GM19239 (cell line): ENCODE results near the gene CUX1.

Source experiments
- DNase-seq: peaks from one replicate; pipeline ENCODE4 v3.0.0; 2011; ENCODE audit warnings: low spot score; ENCODE audit not compliant: insufficient read length
- FAIRE-seq: peaks from 2 replicates; lab custom pipeline; 2011; peaks lifted over from hg19 to GRCh38; lab: Jason Lieb, UNC

CUX1 gene

DNA sequence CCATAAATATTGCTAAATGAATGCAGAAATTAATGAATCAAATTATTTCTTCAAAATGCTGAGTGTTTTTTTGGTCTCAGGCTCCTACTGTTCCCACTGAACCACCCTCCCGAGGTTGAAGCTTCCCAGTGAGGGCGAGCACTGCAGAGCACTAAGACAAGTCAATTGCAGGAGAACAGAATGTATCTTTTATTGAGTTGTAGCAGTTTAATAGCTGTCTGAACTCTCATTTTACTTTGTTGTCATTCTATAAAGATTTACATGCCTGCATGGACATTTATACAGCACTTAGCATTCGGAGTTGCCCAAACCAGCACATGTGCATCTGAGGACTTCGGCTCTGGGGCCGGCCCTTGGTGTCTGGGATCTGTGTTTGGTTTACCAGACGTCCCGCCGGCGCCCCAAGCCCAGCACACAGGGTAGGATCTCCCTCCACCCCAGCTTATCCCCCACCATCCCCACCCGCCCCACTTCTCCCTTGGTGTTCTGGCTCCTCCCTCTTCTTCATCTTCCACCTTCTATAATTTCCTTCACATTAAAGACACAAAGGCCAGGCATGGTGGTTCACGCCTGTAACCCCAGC, 258.2 kb downstream of the CUX1 start:
- FAIRE-seq (no peak), DNase-seq (no peak)

DNA sequence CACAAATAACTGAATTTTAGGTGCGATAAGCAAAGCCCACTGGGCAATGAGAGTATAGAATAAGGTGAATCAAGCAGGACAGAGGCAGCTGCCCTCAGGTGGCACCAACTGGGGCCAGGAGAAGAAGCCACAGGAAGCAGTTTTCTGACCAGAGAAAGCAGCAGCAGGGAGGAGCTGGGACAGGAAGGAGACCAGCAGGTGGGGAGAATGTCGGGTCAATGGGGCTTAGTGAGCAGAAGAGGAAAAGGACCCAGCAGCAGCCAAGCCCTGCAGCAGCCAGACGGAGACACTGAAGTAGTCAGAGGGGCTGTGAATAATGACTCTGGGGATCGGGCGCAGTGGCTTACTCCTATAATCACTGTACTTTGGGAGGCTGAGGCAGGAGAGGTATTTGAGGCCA, 259.7 kb downstream of the CUX1 start:
- FAIRE-seq: no peak
- DNase-seq: no peak

DNA sequence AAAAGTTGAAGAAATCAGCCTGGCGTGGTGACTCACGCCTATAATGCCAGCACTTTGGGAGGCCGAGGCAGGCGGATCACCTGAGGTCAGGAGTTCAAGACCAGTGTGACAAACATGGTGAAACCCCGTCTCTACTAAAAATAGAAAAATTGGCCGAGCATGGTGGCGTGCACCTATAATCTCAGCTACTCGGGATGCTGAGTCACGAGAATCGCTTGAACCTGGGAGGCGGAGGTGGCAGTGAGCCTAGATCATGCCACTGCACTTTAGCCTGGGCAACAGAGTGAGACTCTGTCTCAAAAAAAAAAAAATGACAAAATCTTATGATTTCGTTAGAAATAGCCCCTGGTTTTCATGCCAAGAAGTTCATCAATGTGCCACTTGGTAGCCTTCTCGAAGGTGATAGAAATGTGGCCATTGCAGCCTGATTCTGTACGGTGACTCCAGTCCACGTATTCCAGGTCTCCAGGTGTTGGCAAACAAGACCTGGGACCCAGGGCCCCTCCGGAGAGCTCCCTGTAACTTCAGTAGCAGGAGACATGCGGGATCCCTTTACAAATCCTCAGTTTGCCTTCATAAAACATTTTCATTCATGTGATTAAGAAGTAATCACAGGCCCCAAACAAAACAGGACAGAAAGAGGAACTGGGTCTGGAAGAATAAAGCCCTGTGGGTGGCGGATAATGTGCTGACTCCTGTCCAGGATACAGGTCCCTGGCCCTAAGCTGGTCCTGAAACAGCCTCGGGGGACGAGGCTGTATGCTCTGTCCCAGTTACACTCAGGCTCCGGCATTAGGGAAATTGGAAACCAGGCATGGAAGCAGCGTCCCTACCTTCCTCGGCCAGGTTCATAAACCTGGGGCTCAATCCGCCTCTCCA, 262.0 kb downstream of the CUX1 start:
- FAIRE-seq (no peak), DNase-seq (no peak)

DNA sequence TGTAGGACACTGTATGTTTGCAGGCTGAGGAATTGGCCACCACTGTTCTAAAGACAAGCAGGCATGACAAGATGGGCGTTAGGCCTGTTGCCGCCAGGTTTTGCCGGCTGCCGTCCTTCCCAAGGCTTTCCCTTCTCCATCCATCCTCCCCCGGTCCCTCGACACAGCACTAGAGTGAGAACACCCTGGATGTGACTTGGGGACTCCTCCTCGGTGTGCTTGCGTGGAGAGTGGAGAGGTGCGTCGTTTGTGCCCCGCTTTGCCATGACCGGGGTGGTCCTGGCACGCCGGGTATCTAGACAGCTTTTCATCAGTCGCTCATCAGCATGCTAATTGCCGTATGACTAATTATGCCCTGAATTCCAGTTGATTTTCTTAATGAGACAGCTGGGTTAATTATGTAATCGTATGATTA, 262.6 kb downstream of the CUX1 start:
- no peak for DNase-seq
- no peak for FAIRE-seq

DNA sequence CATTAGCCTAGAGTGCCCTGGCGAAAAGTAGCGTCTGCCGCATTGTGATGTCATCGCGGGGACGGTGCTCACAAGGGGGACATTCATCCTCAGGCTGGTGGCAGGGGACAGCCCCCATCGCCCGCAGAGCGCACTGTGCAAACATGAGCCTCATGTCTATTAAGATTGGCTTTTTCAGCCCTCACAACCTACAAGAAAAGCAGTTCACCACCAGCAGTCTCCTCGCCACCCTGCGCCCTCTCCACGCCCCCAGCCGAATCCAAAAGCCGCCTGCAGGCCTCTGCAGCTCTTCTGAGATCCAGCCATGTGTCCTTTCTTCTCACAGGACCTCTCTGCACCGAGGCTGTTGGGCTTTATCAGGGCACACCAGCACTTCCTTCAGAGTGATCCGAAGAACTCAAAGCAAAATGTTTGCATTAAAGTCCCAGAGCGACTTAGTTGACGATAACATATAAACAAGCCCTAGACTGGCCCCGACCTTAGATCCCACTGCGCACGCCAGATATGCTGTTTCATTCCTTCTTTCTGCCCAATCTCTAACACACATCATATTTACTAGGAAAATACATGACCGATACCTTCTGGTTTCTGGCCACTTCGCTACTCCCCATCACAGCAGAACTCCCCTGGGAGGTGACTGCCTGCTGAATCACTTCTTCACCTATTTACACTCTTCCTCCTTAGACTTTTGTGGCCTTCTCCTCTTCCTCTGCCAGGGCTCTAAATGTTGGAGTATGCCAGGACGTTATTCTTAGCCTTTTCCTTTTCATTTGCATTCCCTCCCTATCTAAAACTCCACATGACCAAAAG, 263.2 kb downstream of the CUX1 start:
- FAIRE-seq (no peak), DNase-seq (no peak)

DNA sequence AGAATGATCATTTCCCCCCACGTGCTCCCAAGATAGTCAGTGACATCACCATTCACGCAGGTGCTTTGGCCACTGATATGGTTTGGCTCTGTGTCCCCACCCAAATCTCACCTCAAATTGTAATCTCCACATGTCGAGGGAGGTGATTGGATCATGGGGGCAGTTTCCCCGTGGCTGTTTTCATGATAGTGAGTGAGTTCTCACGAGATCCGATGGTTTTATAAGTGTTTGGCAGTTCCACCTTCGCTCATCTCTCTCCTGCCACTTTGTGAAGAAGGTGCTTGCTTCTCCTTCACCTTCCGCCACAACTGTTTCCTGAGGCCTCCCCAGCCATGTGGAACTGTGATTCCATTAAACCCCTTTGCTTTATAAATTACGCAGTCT, 263.8 kb downstream of the CUX1 start:
- FAIRE-seq: no peak
- no peak for DNase-seq

DNA sequence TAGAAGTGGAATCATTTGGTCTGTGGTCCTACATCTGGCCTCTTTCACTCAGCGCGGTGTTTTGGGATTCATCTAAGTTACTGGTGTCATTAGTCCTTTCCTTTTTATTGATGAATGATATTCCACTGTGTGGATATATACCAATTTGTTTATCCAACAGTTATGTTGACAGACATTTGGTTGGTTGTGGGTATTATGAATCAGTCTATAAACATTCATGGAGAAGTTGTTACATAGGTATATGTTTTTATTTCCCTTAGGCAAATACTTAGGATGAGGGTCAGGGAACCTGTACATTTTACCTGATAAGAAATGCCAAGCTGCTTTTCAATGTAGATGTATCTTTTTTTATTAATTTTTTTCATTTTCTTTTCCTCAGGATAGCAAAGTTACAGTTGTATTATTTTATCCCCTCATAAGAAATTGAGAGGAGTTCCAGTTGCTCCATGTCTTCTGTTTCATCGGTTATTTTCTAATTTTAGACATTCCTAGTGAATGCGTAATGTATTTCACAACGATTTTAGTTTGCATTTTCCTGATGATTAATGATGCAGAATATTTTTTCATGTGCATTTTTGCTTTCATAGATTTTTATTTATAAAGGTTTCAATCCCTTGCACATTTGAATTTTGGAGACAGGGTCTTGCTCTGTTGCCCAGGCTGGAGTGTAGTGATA, 265.4 kb downstream of the CUX1 start:
- no peak for DNase-seq
- no peak for FAIRE-seq

DNA sequence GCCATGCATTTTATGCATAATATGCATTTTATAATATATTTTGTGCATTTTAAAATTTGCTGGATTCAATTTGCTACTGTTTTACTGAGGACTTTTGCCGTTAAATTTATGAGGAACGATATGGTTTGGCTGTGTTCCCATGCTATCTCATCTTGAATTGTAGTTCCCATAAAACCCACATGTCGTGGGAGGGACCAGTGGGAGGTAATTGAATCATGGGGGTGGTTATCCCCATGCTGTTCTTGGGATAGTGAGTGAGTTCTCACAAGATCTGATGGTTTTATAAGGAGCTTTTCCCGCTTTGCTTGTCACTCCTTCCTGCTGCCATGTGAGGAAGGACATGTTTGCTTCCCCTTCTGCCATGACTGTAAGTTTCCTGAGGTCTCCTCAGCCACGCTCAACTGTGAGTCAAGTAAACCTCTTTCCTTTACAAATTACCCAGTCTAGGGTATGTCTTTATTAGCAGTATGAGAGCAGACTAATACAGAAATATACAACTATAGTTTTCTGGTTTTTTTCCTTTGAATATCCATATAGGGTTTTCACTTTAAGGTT, 267.9 kb downstream of the CUX1 start:
- DNase-seq (no peak), FAIRE-seq (no peak)

DNA sequence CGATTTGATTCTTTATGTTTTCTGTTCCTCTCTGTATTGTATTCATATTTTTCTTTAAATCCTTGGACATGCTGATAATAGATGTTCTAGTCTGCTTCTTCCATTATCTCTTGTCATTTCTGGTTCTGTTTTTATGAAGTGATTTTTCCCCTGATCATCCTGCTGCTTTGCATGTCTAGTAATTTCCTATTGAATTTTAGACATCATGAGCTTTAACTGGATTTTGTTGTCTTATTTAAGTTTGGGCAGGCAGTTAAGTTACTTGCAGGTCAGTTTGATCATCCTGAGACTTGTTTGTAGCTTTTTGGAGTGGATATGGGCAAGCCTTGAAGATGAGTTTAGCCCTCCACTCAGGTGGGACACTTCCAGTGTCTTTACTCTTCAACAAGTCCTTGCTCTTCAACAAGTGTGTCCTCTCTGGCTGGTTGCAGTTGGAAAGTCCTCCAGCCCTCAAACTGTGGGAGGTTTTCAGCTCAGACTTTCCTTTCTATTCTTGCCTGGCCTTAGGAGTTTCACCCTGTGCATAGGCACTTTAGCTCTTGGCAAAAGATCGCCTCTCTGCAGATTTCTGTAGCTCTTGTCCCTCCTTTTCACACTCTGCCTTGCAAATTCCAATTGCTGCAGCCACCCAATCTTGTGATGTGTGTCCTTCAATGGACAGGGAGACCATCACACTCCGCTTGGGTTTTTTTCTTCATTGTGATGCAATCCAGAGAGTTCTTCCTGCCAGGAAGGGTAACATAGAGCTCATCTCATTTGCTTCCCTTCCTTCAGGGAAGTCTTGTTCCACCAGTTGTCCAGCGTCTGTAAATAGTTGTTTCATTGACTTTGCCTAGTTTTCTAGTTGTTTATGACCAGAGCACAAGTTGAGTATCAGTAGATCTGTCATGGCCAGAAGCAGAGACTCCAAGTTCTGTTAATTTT, 272.0 kb downstream of the CUX1 start:
- no peak for DNase-seq
- FAIRE-seq: no peak

DNA sequence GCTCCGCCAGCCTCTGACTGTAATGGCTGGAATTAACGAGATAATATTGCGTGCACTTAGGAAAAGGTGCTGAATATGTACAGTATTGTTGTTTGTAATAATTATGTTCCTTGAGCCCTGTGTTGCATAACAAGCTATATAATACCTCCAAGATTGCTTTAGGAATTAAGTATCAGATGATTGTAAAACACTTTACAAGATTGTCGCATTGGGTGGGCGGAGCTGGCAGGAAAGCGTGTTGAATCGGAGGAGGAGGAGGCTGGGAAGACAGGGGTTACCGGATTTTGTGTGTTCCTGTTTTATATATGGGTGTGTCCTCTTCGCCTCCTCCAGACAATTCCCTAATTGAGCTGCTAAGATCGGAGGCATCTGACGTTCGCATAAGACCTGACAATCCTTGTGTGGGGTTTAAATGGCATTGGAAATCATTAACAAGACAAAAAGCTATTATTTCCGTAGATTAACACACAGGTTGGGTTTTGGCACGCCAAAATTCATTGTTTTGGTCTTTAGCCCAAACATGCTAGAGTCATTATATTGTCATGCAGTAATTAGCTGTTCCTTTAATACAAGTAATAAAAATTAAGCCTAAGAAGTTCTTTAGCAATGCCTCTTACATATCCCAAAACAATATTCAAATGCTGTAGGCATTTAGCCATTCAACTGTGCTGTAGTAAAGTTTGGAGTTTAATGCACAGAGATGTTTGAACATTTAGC, 276.3 kb downstream of the CUX1 start:
- DNase-seq: no peak

DNA sequence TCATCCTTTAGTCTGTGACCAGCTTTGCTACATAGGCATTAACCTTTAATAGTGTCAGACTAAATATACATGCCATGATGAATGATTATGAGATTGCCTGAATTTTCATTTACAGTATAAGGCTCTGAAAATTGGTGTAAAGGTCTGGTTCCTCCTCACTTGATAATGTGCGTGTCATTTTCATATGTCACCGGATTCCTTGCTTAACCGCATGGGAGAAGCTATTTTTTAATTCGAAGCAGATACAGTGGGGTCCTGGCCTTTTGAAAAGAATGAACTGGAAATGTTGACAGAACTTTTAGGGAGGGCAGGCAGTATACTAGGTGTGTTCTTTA, 276.9 kb downstream of the CUX1 start:
- no peak for FAIRE-seq

More for the DNA sequence above, 276.3 kb downstream of the CUX1 start:
- FAIRE-seq: no peak

DNA sequence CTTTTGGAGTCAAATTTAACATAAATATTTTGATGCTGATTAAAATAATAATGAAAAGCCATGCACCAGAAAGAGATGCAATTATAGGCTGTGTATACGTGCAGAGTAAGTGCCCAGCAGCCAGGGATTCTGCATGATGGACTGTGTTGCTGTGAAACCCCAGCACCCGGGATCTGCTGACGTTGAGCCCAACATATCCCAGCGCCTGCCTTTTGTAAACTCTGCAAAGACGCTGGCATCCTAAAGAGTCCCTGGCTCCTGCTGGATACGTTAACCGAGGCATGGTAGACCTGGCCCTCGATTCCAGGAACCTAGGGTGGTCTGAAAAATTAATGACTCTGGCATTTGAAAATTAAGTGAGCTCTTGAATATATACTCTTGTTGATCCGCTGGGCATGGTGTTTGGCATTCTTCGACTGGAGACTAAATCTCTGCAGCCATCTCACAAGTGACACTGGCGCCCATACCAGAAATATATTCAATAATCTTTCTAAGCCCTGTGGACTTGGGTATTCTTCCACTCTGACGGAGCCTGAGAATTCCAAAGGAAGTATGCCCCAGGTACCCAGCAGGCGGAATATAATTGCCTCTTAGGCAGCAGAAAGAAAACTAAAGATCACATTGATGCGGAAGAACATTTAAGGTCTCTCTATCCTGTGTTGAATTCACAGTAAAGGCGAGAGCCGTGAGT, 278.0 kb downstream of the CUX1 start:
- FAIRE-seq: no peak
- DNase-seq: no peak

More for the DNA sequence above, 276.9 kb downstream of the CUX1 start:
- DNase-seq: no peak

DNA sequence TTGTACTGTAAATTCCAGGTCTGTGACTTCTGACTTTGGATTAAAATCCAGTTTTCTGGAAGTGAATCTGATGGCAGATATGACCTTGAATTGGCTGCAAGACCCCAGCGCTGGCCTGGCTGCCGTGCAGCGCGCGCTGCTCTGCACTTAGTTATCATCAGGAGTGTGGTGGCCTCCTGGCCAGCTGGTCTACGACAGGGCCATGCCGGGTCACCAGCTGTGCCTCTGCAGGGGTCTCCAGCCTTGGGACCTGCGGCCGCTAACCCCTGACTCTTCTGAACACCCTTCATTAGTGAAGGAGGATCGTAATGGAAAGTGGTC, 278.5 kb downstream of the CUX1 start:
- DNase-seq (no peak), FAIRE-seq (no peak)

DNA sequence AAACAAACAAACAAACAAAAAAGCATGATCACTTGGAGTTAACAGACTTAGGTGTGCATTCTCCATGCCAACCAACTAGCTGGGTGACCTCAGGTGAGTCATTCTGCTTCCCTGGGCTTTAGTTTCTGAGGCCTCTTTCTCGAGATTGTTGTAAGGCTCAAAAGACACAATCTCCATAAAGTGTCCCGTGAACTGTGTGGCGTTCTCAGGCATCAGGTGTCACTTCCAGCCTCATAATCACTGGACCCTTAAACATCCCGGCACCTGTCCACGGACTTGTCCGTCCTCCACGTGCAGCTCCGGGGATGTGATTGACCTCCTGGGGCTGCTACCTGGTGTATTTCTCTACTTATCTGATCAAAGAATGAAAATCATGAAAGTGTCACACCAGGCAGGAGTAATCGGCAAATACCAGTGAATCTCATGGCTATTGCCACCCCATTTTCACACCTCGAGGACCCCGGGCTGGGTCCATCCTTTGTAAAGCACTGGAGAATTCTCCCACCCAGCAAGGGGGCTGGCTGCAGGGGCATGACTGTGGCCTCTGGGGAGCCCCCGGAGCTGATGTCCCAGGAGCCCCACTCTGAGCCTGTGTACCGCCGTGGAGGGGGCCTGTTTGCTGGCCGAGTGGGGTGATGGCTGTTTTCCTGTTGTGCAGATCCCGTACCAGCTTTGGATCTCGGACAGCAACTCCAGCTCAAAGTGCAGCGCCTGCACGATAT, 279.4 kb downstream of the CUX1 start:
- DNase-seq: no peak
- FAIRE-seq: no peak

DNA sequence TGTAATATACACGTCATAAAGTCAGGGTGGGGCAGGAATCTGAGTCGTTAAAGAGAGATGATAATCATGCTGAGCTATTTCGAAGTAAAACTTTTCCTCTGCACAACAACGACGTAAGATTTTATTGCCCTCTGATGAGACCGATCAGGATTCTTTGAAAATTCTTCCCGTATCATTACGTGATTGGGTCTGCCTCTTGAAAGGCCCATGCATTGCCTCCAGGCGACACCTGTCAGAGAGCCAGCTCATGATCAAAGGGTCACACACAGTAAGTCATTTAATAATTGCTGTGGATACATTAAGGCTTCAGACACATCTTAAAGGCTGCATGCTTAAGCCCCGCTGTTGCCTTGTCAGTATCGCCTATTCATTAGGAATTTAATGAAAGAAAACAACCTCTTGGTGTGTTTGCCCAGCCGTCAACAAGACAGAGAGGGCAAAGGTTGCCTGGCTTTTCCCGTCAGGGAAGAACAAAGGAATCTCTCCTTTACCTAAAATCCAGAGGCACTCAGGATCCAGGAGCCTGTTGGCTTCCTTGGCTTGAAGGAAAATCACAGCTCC, 280.3 kb downstream of the CUX1 start:
- FAIRE-seq: no peak
- no peak for DNase-seq

DNA sequence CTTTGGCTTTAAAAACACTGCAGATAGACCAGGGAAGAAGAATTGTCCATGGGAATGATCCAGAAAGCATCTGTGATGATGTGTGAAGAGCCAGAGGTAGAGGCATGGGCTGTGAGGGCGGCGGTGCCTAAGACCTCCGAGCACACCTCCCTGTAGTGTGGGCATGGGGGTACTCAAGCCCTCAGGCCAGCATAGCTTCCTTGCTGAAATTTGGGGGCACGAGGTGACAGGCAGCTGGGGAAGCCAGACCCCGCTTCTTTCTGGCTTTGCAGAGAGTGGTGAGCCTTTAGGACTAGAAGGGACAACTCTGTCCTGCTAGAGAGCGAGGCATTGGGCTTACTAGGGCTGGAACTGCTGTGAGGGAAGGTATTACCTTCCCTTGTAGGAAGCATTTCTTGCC, 281.6 kb downstream of the CUX1 start:
- DNase-seq: no peak
- FAIRE-seq: no peak

DNA sequence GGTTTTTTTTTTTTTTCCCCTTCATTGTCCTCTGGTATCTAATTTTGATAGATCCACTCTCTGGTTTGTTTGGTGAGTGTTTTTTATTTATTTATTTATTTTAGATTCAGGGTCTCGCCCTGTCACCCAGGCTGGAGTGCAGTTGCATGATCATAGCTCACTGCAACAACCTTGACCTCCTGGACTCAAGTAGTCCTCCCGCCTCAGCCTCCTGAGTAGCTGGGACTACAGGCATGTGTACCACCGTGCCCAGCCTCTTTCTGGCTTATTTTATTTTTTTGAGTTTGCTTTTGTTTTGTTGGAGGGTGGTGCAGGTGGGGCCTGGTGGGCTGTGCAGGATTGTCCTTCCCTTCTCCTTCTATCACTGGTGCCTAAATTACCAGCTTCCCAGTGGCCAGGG, 282.0 kb downstream of the CUX1 start:
- no peak for FAIRE-seq
- no peak for DNase-seq
